GM21786 (cell line): ENCODE data around the gene RNF144B.
"Not testable (repeated sequence)": the region's sequence is repeated elsewhere in the genome, so short reads cannot be mapped to it uniquely, and the experiment has no call there.

ENCODE experiments used
- ATAC-seq: cut with Tn5 transposase; IDR thresholded peaks from one replicate; pipeline ENCODE4 v1.9.1; 2021; ENCODE audit not compliant: unreplicated experiment

The RNF144B gene

DNA sequence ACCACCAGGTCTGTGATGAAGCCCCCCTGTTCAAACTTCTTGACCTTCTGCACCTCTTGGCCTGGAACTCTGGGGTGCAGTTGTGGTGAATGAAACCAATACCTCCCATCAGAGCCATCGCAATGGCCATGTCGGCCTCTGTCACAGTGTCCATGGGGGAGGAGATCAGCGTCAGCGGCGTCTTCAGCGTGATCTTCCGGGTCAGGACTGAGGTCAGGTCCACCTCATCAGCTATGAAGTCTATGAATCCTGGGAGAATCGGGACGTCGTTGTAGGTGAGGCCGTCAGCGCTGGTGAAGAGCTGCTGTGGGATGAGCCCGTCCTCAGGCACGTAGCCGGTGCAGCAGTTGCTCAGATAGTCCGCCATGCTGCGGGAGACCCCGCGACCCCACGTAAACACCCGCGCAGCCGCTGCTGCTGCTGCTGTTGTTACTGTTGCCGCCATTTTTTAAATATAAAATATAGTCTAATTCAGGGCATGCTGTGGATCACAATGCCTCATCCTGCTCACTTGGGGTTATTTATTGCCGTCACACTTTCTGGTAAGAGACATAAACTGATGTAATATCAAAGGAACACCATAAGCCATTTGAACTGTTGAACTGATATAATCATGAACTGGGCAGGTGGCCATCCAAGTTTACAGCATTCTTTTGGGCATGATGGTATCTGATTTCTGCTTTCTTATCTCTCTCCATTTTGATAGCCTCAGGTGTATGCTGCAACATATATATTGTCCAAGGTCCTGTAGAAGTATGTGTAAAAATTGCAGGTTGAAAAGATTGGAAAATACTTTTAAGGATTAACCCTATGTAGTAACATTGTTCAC, 18.7 kb upstream of the RNF144B start:
- no peak for ATAC-seq

DNA sequence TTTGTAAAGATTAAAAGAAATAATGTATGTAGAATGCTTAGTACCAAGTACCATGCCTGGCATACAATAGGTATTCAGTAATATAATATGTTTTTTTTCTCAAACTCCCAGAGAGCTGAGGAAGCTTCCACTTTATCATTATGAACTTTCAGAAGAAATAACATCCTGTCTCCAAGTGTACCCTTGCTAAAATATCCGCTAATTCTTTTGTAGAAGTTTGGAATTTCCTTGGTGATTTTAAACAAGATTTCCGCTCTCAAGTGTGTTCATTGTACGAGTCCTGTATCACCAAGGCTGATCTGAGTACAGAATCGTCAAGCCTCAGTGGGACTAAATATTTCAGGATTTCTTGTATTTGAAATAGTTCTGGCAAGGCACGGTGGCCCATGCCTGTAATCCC, 16.1 kb upstream of the RNF144B start:
- no peak for ATAC-seq

DNA sequence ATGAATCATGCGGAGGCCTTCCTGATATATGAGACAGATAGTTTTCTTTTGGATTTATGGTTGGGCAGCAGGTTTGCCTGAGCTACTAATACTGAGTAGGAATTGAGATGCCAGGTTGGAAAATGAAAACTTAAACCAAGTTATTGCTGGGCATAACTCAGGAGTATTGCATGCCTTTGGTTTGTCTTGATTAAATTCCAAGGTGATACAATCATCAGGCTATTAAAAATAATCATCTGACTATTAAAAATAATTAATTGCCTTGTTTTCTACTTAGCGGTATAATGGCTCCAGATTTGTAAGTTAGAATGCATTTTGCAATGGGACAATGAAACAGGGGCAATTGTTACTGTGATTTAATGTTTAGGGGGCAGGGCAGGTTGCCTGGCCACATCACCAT, 15.5 kb upstream of the RNF144B start:
- ATAC-seq = no peak

DNA sequence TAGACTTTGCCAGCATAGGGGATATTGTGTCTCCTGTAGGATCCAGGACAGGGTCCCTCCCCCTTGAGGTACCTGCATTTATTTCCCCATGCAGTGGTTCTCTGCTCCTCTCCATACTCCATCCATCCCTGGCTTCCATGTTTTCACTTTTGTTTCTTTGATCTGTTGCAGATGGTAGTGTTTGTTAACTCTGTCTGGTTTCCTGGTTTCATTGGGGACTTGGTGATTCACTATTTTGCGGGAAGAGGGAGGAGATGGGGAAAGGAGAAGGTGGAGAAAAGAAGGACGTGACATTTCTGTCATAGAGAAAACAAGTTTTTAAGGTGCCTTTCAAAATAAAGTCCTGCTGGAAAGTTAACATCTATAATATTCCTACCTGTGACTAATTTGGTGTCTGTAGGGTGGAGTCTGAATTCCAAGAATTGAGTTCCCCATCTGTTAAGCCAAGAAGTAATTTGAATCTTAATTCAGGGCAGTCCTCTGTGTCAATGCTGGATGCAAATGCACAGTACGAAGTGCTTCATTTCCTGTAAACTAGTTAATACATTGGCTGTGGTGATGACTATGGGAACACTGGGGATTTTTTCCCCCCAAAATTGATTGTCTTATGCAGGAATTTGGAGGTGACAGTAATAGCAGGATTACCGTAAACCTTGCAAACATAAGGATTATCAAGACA, 6.9 kb upstream of the RNF144B start:
- ATAC-seq = no peak

DNA sequence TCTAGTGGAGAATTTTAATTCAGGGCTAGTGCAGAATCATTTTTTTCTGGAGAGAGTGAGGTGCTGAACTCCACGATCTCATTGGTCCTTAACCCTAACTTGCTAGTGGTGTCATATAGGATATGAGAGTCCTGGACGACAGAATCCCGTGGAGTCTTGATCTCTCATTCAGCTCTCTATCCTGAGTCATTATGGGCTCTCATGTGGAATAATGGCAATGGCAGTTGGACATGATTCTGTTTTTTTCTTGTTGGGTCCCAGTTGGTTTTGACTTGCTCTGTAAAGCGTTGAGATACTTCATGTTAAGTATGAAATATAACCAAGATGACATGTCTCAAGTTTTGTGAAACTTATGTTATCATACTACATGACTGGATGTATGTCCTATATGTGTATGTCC, 6.3 kb upstream of the RNF144B start:
- ATAC-seq = no peak

DNA sequence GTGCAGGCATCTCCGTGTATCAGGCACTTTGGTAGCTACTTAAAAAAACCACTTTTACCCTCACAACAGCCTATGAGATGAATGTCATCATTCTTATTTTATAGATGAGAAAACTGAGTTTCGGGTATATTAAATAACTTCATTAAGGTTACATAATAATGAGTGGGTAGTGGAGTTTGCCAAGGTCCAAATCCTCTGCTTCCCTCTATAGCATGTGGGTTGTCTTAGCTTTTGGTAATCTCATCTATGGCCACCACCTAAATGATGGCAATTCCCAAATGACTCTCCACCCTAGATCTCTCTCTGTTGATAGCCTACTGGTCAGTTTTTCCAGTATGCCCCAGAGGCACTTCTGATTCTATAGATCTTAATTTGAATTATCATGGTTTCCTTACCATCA, 3.7 kb upstream of the RNF144B start:
- no peak for ATAC-seq

DNA sequence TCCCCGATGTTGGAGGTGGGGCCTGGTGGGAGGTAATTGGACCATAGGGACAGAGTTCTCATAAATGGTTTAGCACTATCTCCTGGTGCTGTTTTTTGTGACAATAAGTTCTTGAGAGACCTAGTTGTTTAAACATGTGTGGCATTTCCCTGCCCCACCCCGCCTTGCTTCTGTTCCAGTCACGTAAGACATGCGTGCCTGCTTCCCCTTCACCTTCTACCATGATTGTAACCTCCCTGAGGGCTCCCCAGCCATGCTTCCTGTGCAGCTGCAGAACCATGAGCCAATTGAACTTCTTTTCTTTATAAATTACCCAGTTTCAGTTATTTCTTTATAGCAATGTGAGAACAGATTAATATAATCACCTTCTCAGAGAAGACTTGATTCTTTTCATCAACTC, 2.5 kb upstream of the RNF144B start:
- no peak for ATAC-seq

DNA sequence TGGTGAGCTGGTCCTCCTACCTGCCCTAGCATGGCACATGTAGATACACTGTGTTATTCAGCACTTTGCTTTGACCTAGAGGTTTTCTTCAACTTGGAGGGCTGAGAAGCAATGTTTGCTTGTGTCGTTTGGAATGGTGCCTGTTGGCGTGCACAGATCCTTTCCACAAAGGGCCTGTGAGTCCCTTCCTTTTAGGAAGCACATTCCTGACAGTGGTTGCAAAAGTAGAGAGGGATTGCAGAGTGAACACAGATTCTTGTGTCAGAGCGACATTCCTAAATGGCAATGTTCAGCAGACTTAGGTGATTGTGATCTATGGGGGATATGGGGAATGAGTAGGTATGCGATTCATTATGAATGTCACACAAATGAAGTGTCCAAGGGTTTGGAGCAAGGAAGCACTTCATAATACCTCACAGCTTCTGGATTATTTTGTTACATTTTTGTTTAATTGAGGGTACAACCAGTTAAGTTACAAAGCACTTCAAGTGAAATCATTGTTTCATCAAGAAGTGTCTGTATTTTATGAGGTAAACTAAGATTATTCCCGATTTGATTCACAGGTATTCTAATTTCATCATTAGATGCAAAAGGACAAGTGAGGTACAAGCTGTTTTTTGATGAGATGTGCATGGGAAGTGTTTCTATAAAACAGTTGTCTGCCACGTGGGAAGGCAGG, 713 bp upstream of the RNF144B start:
- ATAC-seq = no peak

DNA sequence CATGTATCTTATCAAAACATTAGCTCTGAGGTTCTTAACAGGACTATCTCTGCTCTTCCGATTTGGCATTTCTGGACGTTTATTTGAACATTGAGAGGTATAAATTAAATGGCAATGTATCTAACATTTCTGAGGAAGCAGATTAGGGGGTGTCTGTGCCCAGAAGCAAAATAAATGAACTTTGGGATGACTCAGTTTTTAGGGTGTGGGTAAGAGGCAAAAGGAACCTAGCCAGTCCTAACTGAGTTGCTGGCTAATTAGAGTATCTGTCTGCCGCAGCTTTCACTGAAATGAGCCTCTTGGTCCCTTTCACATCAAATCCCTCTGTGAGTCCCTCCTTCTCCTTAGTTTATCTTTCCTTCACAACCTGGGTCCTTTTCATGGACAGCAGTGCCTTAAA, 1.1 kb downstream of the RNF144B start:
- no peak for ATAC-seq

DNA sequence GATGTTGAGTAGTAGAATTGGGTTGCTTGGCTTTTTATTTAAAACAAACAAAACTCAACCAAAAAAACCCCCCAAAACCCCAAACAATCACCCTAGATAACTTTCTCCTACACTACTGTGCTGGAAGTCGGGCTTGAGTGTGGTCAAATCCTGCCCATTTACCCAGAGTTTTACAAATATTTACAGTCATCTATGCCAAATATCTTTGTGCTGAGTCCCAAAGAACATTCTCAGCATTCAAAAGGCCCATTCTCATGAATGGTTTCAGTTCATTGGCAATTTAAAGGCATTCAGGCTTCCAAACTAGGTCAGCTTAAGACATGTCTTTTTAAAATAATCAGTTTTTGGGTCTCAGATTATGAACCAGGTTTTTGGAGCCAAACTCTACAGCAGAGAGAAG, 1.8 kb downstream of the RNF144B start:
- ATAC-seq = no peak

DNA sequence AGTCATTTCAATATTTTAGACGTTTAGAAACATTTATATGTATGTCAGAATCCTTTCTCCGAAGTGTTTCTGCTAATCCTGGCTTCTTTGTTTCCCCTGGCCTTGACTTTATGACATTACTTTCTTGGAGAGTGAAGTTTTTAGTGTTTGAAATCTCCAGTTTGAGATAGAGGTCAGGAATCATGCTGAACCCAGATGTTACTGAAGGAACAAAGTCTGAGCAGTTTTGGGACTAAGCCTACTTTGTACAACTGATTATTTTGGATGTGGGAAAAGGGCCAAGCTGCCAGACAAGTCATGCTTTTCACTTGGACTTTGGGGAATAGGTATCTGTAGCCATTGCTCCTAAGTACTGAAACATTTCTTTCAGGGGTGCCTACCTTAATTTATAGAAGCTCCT, 2.3 kb downstream of the RNF144B start:
- ATAC-seq = no peak

DNA sequence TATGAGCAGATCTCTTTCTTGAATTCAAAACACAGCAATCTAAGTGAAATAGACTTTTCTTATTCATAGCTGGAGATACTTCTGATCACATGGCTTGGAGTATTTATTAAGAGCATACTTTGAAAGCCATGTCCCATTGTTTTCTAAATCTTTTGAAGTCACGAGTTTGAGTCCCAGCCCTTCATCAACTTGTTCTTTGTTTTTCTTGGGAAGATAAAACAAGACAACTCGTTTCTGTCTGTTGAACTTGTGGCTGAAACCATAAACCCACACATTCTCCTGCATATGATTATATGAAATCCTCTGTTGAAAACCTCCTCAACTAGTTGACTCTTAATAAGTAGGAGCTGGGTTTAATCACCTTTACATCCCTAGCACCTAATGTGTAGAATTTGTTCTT, 3.3 kb downstream of the RNF144B start:
- ATAC-seq = no peak

DNA sequence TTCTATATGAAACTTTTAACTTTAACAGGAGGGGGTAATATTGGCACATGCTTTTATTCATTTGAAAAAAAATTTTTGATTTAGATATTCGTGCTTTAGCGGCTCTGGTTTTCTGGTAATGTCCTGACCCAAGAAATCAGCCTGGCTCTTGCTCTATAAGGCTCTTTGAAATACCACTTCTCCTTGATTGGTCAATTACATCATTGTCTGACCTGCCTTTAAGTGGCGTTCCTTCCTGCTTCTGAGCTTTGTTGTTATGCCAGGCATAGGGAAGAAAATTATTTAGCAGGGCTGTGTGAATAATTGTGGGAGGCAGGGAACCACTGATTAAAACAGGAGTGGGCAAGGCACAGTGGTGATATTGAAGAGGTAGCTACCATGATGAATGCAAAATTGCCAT, 3.9 kb downstream of the RNF144B start:
- no peak for ATAC-seq

DNA sequence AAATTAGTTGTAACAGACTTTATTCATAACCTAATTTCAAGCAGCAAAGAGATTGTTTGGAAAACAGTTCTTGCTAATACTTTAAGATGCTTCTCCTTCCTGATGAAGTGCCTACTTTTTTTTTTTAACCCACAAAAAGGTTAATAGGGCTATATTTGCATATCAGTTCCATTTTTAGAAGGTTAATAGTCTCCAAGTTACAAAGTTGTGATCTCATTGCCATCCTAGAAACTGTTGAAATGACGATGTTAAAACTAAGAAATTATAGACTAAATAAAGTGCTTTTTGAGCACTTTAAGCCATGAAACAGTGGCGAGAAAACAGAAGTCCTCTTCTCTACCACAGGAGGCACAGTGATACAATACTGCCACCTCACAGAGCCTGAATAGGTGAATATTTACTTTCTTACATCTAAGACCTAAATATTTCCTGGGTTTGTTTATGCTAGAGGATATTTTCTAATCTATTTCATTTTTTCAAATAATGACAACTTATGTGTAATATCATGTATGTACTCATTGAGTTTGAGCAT, 5.3 kb downstream of the RNF144B start:
- no peak for ATAC-seq

DNA sequence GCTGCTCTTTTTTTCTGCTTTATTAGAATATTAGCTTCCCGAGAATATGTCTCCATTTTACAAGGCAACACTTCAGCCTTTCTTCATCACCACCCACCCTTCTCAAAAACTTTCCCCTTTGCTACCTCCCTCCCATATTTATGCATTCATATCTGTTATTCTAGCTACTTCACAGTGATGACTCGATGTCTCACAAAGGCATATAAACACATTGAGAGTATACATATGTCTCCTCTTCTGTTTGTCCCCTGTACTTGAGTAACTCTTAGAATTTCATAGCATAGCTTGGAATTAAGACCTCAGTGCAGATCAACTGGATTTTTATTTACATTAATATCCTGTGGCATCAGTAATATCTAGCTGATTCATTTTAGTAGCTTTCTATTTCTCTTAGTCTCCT, 6.5 kb downstream of the RNF144B start:
- ATAC-seq = no peak

DNA sequence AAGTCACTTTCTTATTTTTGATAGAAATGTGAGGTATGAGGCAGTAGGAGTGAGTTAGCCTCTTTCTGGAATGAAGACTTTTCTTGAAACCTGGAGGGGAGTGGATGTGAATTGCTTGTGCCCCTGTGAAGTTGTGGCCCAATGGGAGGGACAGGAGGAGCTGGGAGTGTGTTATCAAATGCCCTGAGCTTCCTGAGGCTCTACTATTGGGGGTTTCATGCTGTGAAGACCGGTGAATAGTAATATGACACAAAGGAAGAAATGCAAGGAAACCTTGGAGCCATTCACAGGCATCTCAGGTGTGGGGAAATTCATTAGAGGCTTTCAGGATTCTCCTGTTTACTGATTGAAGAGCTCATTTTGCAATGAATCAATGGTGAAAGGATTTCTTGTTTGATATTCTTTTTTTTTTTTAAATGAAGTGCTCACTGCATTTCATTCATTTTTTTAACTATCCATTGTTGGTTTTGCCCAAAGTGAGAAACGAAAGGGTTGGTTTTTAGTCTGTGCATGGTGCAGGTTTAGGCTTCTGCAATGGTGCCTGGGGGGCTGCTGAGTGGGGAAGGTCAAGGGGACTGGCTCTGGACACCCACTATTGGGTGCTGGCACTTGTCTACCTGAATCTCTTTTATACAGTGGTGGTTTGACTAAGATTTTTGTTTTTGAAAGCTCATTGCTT, 8.2 kb downstream of the RNF144B start:
- ATAC-seq = no peak

DNA sequence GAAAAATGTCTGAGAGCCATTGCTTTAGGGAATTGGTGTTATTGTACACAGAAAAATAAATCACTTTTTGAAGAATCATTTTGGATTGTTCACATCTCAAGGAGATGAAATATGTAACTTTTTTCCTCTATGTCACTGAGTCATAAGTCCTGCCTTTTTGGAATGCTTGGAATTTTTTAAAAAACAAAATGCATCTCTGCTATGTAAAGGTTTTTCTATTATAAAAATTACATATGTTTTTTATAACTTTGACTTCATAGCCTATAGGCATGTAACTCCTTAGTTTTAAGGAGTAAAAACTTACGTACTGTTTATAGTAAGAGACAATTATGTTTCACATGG, 8.7 kb downstream of the RNF144B start:
- ATAC-seq = no peak

DNA sequence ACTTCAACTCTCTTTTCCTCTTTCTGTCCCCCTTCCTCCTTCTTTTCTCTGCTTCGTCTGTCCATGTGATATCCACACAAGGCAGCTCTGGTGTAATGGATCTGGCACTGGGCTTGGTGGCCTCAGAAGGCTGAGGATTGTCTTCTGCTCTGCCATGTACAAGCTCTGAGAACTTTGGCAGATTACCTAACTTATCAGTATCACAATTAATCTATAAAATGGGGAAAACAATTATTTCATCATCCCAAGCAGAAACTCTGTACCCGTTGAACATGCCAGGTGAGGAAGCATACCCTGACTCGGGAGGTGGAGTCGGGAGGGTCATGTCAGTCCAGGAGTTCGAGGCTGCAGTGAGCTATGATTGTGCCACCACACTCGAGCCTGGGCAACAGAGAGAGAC, 10.6 kb downstream of the RNF144B start:
- ATAC-seq = no peak

DNA sequence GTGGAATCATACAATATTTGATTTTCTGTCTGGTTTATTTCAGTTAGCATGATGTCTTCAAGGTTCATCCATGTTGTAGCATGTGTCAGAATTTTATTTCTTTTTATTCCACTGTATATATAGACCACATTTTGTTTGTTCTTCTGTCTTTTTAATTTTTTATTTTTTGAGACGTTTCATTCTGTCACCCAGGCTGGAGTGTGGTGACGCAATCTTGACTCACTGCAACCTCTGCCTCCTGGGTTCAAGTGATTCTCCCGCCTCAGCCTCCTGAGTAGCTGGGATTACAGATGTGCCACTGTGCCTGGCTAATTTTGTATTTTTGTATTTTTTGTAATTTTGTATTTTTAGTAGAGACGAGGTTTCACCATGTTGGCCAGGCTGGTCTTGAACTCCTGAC, 11.1 kb downstream of the RNF144B start:
- not testable (repeated sequence) for ATAC-seq

DNA sequence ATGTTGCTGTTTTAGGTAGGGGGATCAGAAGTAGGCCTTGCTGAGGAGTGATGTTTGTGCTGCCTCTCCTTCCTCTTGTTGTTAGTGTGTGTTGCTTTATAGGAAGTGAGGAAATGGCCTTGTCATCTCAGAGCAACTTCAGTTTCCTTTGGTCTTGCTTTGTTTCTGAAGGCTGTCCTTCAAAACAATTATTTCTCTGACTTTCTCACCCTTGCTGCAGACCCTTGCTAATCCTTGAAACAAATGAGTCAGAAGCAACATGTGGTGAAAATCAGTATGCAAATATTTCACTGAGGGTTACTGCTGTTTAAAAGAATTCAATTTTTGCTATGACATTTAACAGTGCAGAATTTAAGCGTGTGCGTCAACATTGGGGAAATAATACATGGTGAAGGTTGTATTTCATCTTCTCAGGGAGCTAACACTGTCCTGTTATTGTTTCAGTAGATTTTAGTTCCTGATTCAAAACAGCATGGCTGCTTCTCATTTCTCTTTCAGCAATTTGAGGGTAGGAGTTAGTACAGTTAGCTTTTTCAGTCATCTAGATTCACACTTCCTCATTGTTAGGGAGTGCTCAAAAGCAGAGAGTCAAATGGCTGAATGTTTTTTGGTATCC, 13.8 kb downstream of the RNF144B start:
- ATAC-seq = peak; percentile 92

DNA sequence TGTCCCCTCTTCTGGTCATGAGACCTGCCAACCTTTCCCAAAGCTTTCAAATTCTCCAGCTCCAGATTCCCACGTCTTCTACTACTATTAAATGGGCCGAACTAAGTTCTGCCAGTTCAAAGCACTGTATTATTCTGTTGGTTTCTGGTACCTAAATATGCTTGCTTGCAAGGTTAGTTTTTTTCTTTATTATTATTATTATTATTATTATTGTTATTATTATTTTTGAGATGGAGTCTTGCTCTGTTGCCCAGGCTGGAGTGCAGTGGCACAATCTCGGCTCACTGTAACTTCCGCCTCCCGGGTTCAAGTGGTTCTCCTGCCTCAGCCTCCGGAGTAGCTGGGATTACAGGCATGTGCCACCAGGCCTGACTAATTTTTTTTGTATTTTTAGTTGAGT, 17.8 kb downstream of the RNF144B start:
- ATAC-seq = not testable (repeated sequence)
